Cardiac fibroblast (primary cell): ENCODE results near the gene PLXNA2.
A peak's percentile ranks its signal among the peaks of the same experiment; 100 is the strongest.

ENCODE experiments used
- DNase-seq, 2 donors: peaks; one replicate each; pipeline versions ENCODE4 v3.0.0 to v3.0.0-alpha.2; 2010; ENCODE audit warnings: low read depth in 2 of 2
- H3K4me3 ChIP-seq, 2 donors: replicated peaks in 1 of 2; 1 replicate in 1 of 2; 2 replicates in 1 of 2; pipeline ENCODE4 v1.5.1; 2011; ENCODE audit warnings: low read depth in 2 of 2, low read length in 2 of 2, mild to moderate bottlenecking in 2 of 2, moderate library complexity in 1 of 2
- TF ChIP-seq, protein P1 (sequence below): IDR thresholded peaks from one replicate; pipeline ENCODE4 v1.5.1; 2011; ENCODE audit warnings: low read depth, mild to moderate bottlenecking, low read length, inconsistent platforms

The PLXNA2 gene

GRCh38 chr1:208059409-208060001 lies 184.7 kb downstream of the PLXNA2 start:
- H3K4me3 ChIP-seq = no peak overlapping the region
- TF ChIP-seq, protein P1, sequence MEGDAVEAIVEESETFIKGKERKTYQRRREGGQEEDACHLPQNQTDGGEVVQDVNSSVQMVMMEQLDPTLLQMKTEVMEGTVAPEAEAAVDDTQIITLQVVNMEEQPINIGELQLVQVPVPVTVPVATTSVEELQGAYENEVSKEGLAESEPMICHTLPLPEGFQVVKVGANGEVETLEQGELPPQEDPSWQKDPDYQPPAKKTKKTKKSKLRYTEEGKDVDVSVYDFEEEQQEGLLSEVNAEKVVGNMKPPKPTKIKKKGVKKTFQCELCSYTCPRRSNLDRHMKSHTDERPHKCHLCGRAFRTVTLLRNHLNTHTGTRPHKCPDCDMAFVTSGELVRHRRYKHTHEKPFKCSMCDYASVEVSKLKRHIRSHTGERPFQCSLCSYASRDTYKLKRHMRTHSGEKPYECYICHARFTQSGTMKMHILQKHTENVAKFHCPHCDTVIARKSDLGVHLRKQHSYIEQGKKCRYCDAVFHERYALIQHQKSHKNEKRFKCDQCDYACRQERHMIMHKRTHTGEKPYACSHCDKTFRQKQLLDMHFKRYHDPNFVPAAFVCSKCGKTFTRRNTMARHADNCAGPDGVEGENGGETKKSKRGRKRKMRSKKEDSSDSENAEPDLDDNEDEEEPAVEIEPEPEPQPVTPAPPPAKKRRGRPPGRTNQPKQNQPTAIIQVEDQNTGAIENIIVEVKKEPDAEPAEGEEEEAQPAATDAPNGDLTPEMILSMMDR = no peak
- no peak for DNase-seq

GRCh38 chr1:208058756-208059155 lies 185.4 kb downstream of the PLXNA2 start:
- TF ChIP-seq, protein P1 = no peak
- peak in 1 of 2 donors; percentile 39 for DNase-seq
- no peak overlapping the region for H3K4me3 ChIP-seq

DNA sequence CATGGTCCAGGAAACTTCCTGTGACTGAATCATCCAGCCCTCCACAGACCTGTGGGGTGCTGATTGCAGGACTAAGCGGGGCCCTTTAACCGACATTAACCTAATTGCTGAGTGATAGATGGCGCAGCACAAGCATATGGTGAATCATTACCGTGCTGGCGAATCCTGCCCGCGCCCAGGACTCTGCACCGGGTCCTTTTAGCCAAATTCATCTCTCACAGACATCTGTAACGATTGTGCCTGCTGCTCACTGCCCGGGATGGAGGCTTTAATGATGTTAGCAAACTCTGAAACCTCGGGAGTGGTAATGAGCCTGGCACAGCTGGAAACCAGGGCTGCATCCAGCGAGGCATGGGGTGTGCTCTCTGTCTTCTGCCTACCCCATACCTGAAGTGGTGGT lies 185.9 kb downstream of the PLXNA2 start:
- DNase-seq = no peak
- no peak overlapping the region for H3K4me3 ChIP-seq
- TF ChIP-seq, protein P1 = no peak

- no peak overlapping the region for H3K4me3 ChIP-seq
- no peak for DNase-seq
- TF ChIP-seq, protein P1 = no peak
Observed at GRCh38 chr1:208057056-208057455, 187.1 kb downstream of the PLXNA2 start.

DNA sequence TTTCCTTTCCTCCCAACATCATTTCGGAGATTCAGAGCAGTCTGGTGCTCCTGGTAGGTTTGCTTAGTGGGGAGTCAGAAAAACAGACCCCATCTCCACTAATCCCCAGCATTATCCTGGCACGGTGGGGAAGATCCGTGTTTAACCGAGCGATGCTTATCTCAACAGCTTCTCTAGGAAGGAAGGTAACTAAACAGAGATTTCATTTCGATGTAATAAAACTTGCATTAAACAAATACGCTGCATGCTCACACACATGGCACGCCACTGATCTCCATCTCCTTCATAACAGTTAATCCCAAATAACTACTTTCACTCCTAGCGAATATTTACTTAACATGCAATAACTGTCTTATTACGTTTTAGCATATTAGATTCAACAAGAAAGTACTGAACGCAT lies 188.6 kb downstream of the PLXNA2 start:
- no peak for DNase-seq
- TF ChIP-seq, protein P1 = no peak
- H3K4me3 ChIP-seq = no peak overlapping the region

- no peak for DNase-seq
- TF ChIP-seq, protein P1 = no peak
- H3K4me3 ChIP-seq = no peak overlapping the region
Observed at GRCh38 chr1:208054911-208055379, 189.2 kb downstream of the PLXNA2 start.

GRCh38 chr1:208054485-208054884 lies 189.7 kb downstream of the PLXNA2 start:
- no peak overlapping the region for H3K4me3 ChIP-seq
- DNase-seq = peak in 1 of 2 donors; percentile 27
- TF ChIP-seq, protein P1 = no peak
